Liver (tissue), 9 donors: Measurements from ENCODE around the gene RPL31. TPM values are rescaled to one million over a fixed set of nuclear protein-coding genes. Genes with fewer than 3 reads are reported as not detected.

Experiments
- DNase-seq: peaks from one replicate; pipeline ENCODE4 v3.0.0-alpha.2; 2017; ENCODE audit warnings: low spot score
- H3K27ac ChIP-seq, 2 donors: one replicate each; pipeline ENCODE4 v1.7.0; 2013; ENCODE audit warnings: inconsistent platforms in 2 of 2, low read length in 2 of 2, control low read depth in 1 of 2, low read depth in 1 of 2, mild to moderate bottlenecking in 1 of 2
- H3K27me3 ChIP-seq, 4 donors: one replicate each; pipeline versions ENCODE4 v1.6.1 to v1.7.0; 2013; ENCODE audit warnings: low read length in 3 of 4, inconsistent platforms in 1 of 4, mild to moderate bottlenecking in 1 of 4, moderate library complexity in 1 of 4; ENCODE audit not compliant: control insufficient read depth in 4 of 4, insufficient read depth in 4 of 4
- H3K36me3 ChIP-seq, 4 donors: one replicate each; pipeline versions ENCODE4 v1.6.1 to v1.7.0; 2013; ENCODE audit warnings: low read length in 3 of 4, mild to moderate bottlenecking in 3 of 4, low read depth in 1 of 4, moderate library complexity in 1 of 4; ENCODE audit not compliant: control insufficient read depth in 4 of 4, insufficient read depth in 3 of 4
- H3K4me1 ChIP-seq, 4 donors: one replicate each; pipeline versions ENCODE4 v1.6.1 to v1.7.0; 2013; ENCODE audit warnings: low read length in 3 of 4, mild to moderate bottlenecking in 3 of 4, moderate library complexity in 1 of 4; ENCODE audit not compliant: control insufficient read depth in 4 of 4, insufficient read depth in 4 of 4
- H3K4me3 ChIP-seq, 3 donors: one replicate each; pipeline versions ENCODE4 v1.6.1 to v1.7.0; 2013; ENCODE audit warnings: low read length in 3 of 3, control low read depth in 1 of 3, low read depth in 1 of 3, mild to moderate bottlenecking in 1 of 3
- H3K9ac ChIP-seq, 2 donors: one replicate each; pipeline ENCODE4 v1.7.0; 2013; ENCODE audit warnings: low read length in 2 of 2, mild to moderate bottlenecking in 2 of 2, moderate library complexity in 2 of 2, control low read depth in 1 of 2, low read depth in 1 of 2
- H3K9me3 ChIP-seq, 4 donors: one replicate each; pipeline versions ENCODE4 v1.6.1 to v1.7.0; 2013; ENCODE audit warnings: low read length in 3 of 4; ENCODE audit not compliant: control insufficient read depth in 4 of 4
- CTCF ChIP-seq: fragments of 150-350 bp; IDR thresholded peaks from 2 replicates; pipeline ENCODE4 v1.5.1; 2017; ENCODE audit warnings: improper control_type of control experiment, low read depth, low read length; ENCODE audit not compliant: missing input control
- EGR1 ChIP-seq, 2 donors: IDR thresholded peaks; 2 replicates each; pipeline ENCODE4 v1.6.1; 2016 to 2018; ENCODE audit warnings: antibody characterized with exemption in 2 of 2, low read depth in 2 of 2
- FOXA1 ChIP-seq: IDR thresholded peaks from 2 replicates; pipeline ENCODE4 v1.6.1; 2016; ENCODE audit warnings: antibody characterized with exemption
- FOXA2 ChIP-seq: IDR thresholded peaks from 2 replicates; pipeline ENCODE4 v1.6.1; 2016; ENCODE audit warnings: antibody characterized with exemption
- GABPA ChIP-seq, 2 donors: IDR thresholded peaks in 1 of 2; conservative IDR thresholded peaks in 1 of 2; 2 replicates each; pipeline ENCODE4 v1.6.1; 2016; ENCODE audit warnings: antibody characterized with exemption in 2 of 2, mild to moderate bottlenecking in 1 of 2, moderate library complexity in 1 of 2
- HNF4A ChIP-seq, 2 donors: conservative IDR thresholded peaks; 2 replicates each; pipeline ENCODE4 v1.6.1; 2016; ENCODE audit warnings: antibody characterized with exemption in 2 of 2, mild to moderate bottlenecking in 2 of 2
- HNF4G ChIP-seq: IDR thresholded peaks from 2 replicates; pipeline ENCODE4 v1.6.1; 2016; ENCODE audit warnings: antibody characterized with exemption
- JUND ChIP-seq, 2 donors: IDR thresholded peaks; 2 replicates each; pipeline ENCODE4 v1.6.1; 2016; ENCODE audit warnings: antibody characterized with exemption in 2 of 2
- NR2F2 ChIP-seq: IDR thresholded peaks from 2 replicates; pipeline ENCODE4 v1.6.1; 2016; ENCODE audit warnings: antibody characterized with exemption
- RAD21 ChIP-seq, 2 donors: IDR thresholded peaks; 2 replicates each; pipeline ENCODE4 v1.6.1; 2016; ENCODE audit warnings: antibody characterized with exemption in 2 of 2, mild to moderate bottlenecking in 2 of 2
- REST ChIP-seq: IDR thresholded peaks from 2 replicates; pipeline ENCODE4 v1.6.1; 2016; ENCODE audit warnings: antibody characterized with exemption, mild to moderate bottlenecking
- RXRA ChIP-seq, 2 donors: IDR thresholded peaks; 2 replicates each; pipeline ENCODE4 v1.6.1; 2017 to 2018; ENCODE audit warnings: antibody characterized with exemption in 2 of 2, mild to moderate bottlenecking in 1 of 2
- SP1 ChIP-seq: IDR thresholded peaks from 2 replicates; pipeline ENCODE4 v1.6.1; 2018; ENCODE audit warnings: antibody characterized with exemption, mild to moderate bottlenecking
- TAF1 ChIP-seq: conservative IDR thresholded peaks from 2 replicates; pipeline ENCODE4 v1.6.1; 2016; ENCODE audit warnings: antibody characterized with exemption, mild to moderate bottlenecking
- YY1 ChIP-seq: IDR thresholded peaks from 2 replicates; pipeline ENCODE4 v1.6.1; 2016; ENCODE audit warnings: antibody characterized with exemption, mild to moderate bottlenecking
- WGBS: extraction: QIAGEN DNeasy Blood & Tissue Kit; methylation state at CpG from one replicate; pipeline ENCODE4 v1.1.7; 2013; 5-methylcytosine and 5-hydroxymethylcytosine counted together
- polyA plus RNA-seq, 2 donors: library from polyadenylated mRNA; stranded (reverse) in 1 of 2; unstranded in 1 of 2; fragments of 200-250 nt in 1 of 2; fragments of >200 nt in 1 of 2; fragmentation: Nextera tagmentation in 1 of 2; extraction: Ambion mirVana in 1 of 2; gene quantifications; one replicate each; pipeline versions ENCODE4 v1.2.1 to v1.2.3, GENCODE V29; 2013 to 2015
- total RNA-seq, 2 donors: library from RNA; depleted of rRNA; stranded (reverse); fragments of >200 nt; gene quantifications; one replicate each; pipeline ENCODE4 v1.2.3, GENCODE V29; 2014
- TF ChIP-seq, protein P1 (sequence below): IDR thresholded peaks from 2 replicates; pipeline ENCODE4 v1.6.1; 2016; ENCODE audit warnings: antibody characterized with exemption
- TF ChIP-seq, protein P2 (sequence below): IDR thresholded peaks from 2 replicates; pipeline ENCODE4 v1.6.1; 2016; ENCODE audit warnings: antibody characterized with exemption
- TF ChIP-seq, protein P3 (sequence below): IDR thresholded peaks from 2 replicates; pipeline ENCODE4 v1.6.1; 2016; ENCODE audit warnings: antibody characterized with exemption
- donor health status: healthy.
- donor health status: healthy.
- donor health status: healthy.
- donor health status: healthy.
- donor health status: healthy.

The RPL31 gene
- total and polyA plus RNA-seq, 4 donors: 220 to 1,995 (median 581) TPM

GRCh38 chr2:100969998-100970397 is 32.1 kb upstream of the RPL31 start (continued):
- TF ChIP-seq CTCF (no peak), SP1 (no peak), FOXA2 (no peak), FOXA1 (no peak)

GRCh38 chr2:100971221-100971620 is 30.9 kb upstream of the RPL31 start:
- TF ChIP-seq HNF4G (no peak), JUND (IDR thresholded peaks at IDR 0.05) (no peak), RXRA (IDR thresholded peaks at IDR 0.05) (no peak), NR2F2 (no peak), FOXA2 (no peak), EGR1 (IDR thresholded peaks at IDR 0.05; ENCODE audit: low read depth in 2 of 2) (no peak), SP1 (no peak), GABPA (IDR thresholded peaks at IDR 0.05 in 1 of 2, conservative IDR thresholded peaks at IDR 0.05 in 1 of 2) (no peak), CTCF (no peak), RAD21 (IDR thresholded peaks at IDR 0.05) (no peak), FOXA1 (no peak), TAF1 (no peak), HNF4A (conservative IDR thresholded peaks at IDR 0.05) (no peak), REST (no peak), YY1 (no peak)
- TF ChIP-seq, protein P1, sequence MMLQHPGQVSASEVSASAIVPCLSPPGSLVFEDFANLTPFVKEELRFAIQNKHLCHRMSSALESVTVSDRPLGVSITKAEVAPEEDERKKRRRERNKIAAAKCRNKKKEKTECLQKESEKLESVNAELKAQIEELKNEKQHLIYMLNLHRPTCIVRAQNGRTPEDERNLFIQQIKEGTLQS: no peak
- TF ChIP-seq, protein P2, sequence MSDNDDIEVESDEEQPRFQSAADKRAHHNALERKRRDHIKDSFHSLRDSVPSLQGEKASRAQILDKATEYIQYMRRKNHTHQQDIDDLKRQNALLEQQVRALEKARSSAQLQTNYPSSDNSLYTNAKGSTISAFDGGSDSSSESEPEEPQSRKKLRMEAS: no peak
- TF ChIP-seq, protein P3, sequence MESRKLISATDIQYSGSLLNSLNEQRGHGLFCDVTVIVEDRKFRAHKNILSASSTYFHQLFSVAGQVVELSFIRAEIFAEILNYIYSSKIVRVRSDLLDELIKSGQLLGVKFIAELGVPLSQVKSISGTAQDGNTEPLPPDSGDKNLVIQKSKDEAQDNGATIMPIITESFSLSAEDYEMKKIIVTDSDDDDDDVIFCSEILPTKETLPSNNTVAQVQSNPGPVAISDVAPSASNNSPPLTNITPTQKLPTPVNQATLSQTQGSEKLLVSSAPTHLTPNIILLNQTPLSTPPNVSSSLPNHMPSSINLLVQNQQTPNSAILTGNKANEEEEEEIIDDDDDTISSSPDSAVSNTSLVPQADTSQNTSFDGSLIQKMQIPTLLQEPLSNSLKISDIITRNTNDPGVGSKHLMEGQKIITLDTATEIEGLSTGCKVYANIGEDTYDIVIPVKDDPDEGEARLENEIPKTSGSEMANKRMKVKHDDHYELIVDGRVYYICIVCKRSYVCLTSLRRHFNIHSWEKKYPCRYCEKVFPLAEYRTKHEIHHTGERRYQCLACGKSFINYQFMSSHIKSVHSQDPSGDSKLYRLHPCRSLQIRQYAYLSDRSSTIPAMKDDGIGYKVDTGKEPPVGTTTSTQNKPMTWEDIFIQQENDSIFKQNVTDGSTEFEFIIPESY: no peak
- Histone ChIP-seq H3K36me3 (peaks cover 4 to 38% (median 12%) of the 10 kb centered on the region in 4 donors), H3K9me3 (no peaks in the 10 kb centered on the region), H3K27ac (no peak overlapping the region), H3K27me3 (no peaks in the 10 kb centered on the region), H3K4me3 (no peak overlapping the region), H3K4me1 (no peaks in the 10 kb centered on the region), H3K9ac (no peak overlapping the region)
- no peak for DNase-seq
- 94% methylated on average over 9 of the region's 9 CpGs for WGBS
